ENCODE measurements around the gene MAGEB17.

The MAGEB17 gene

GRCh38 chrX:16208601-16209000 lies 41.3 kb downstream of the MAGEB17 start:
- no peak overlapping the region for H3K27ac ChIP-seq (ENCODE audit: low read depth, low read length, severe bottlenecking)
- WGBS, 2 experiments (ENCODE audit: insufficient coverage in 2 of 2) = no CpG with 5 or more reads among the region's 4 CpGs
- no peaks in the 10 kb centered on the region for H3K9me3 ChIP-seq (ENCODE audit: control insufficient read depth, low read length)
- no peaks in the 10 kb centered on the region for H3K4me1 ChIP-seq (ENCODE audit: control insufficient read depth, insufficient read depth, low read length, poor library complexity, severe bottlenecking)
- no peaks in the 10 kb centered on the region for H3K36me3 ChIP-seq (ENCODE audit: control insufficient read depth, insufficient read depth, low read length)
- H3K4me3 ChIP-seq (ENCODE audit: extremely low read depth, insufficient read depth, low read length, poor library complexity, severe bottlenecking) = no peak overlapping the region

- no peak overlapping the region for H3K27ac ChIP-seq (ENCODE audit: low read depth, low read length, severe bottlenecking)
- WGBS, 2 experiments (ENCODE audit: insufficient coverage in 2 of 2) = no CpG with 5 or more reads among the region's 3 CpGs
- H3K36me3 ChIP-seq (ENCODE audit: control insufficient read depth, insufficient read depth, low read length) = no peaks in the 10 kb centered on the region
- H3K4me1 ChIP-seq (ENCODE audit: control insufficient read depth, insufficient read depth, low read length, poor library complexity, severe bottlenecking) = no peaks in the 10 kb centered on the region
- no peaks in the 10 kb centered on the region for H3K9me3 ChIP-seq (ENCODE audit: control insufficient read depth, low read length)
- H3K4me3 ChIP-seq (ENCODE audit: extremely low read depth, insufficient read depth, low read length, poor library complexity, severe bottlenecking) = no peak overlapping the region
These were observed 42.8 kb downstream of the MAGEB17 start for GRCh38 chrX:16210061-16210460.

- Histone ChIP-seq H3K4me3 (ENCODE audit: extremely low read depth, insufficient read depth, low read length, poor library complexity, severe bottlenecking) (no peak overlapping the region), H3K36me3 (ENCODE audit: control insufficient read depth, insufficient read depth, low read length) (no peaks in the 10 kb centered on the region), H3K27ac (ENCODE audit: low read depth, low read length, severe bottlenecking) (no peak overlapping the region), H3K4me1 (ENCODE audit: control insufficient read depth, insufficient read depth, low read length, poor library complexity, severe bottlenecking) (no peaks in the 10 kb centered on the region), H3K9me3 (ENCODE audit: control insufficient read depth, low read length) (no peaks in the 10 kb centered on the region)
- WGBS, 2 experiments (ENCODE audit: insufficient coverage in 2 of 2) = no CpG with 5 or more reads among the region's 2 CpGs
These were observed 44.7 kb downstream of the MAGEB17 start for GRCh38 chrX:16212024-16212423.

- no peaks in the 10 kb centered on the region for H3K9me3 ChIP-seq (ENCODE audit: control insufficient read depth, low read length)
- no peak overlapping the region for H3K27ac ChIP-seq (ENCODE audit: low read depth, low read length, severe bottlenecking)
- H3K36me3 ChIP-seq (ENCODE audit: control insufficient read depth, insufficient read depth, low read length) = no peaks in the 10 kb centered on the region
- no peaks in the 10 kb centered on the region for H3K4me1 ChIP-seq (ENCODE audit: control insufficient read depth, insufficient read depth, low read length, poor library complexity, severe bottlenecking)
- no peak overlapping the region for H3K4me3 ChIP-seq (ENCODE audit: extremely low read depth, insufficient read depth, low read length, poor library complexity, severe bottlenecking)
These were observed 45.2 kb downstream of the MAGEB17 start for GRCh38 chrX:16212436-16212835.

- 85 to 100% methylated on average over 1 to 2 of the region's 2 CpGs for WGBS, 2 experiments (ENCODE audit: insufficient coverage in 2 of 2)
- no peaks in the 10 kb centered on the region for H3K9me3 ChIP-seq (ENCODE audit: control insufficient read depth, low read length)
These were observed 46.7 kb downstream of the MAGEB17 start for GRCh38 chrX:16213961-16214360.

GRCh38 chrX:16215660-16216059 lies 48.4 kb downstream of the MAGEB17 start:
- no CpG with 5 or more reads among the region's 1 CpG for WGBS, 2 experiments (ENCODE audit: insufficient coverage in 2 of 2)
- H3K9me3 ChIP-seq (ENCODE audit: control insufficient read depth, low read length) = no peaks in the 10 kb centered on the region
- H3K36me3 ChIP-seq (ENCODE audit: control insufficient read depth, insufficient read depth, low read length) = no peaks in the 10 kb centered on the region
- H3K27ac ChIP-seq (ENCODE audit: low read depth, low read length, severe bottlenecking) = no peak overlapping the region
- H3K4me1 ChIP-seq (ENCODE audit: control insufficient read depth, insufficient read depth, low read length, poor library complexity, severe bottlenecking) = no peaks in the 10 kb centered on the region
- H3K4me3 ChIP-seq (ENCODE audit: extremely low read depth, insufficient read depth, low read length, poor library complexity, severe bottlenecking) = no peak overlapping the region

More at GRCh38 chrX:16213961-16214360, 46.7 kb downstream of the MAGEB17 start:
- Histone ChIP-seq H3K27ac (ENCODE audit: low read depth, low read length, severe bottlenecking) (no peak overlapping the region), H3K36me3 (ENCODE audit: control insufficient read depth, insufficient read depth, low read length) (no peaks in the 10 kb centered on the region), H3K4me3 (ENCODE audit: extremely low read depth, insufficient read depth, low read length, poor library complexity, severe bottlenecking) (no peak overlapping the region), H3K4me1 (ENCODE audit: control insufficient read depth, insufficient read depth, low read length, poor library complexity, severe bottlenecking) (no peaks in the 10 kb centered on the region)

Data from mesodermal cell (in vitro differentiated cells).